Measurements from ENCODE around the gene BCAM. TPM values are rescaled to one million over a fixed set of nuclear protein-coding genes. Genes with fewer than 3 reads are reported as not detected.

The BCAM gene
- total RNA-seq, 1 experiment from 2014 or later: 146 TPM

GRCh38 chr19:44783545-44783944, 25.4 kb upstream of the BCAM start:
- no peak overlapping the region for H3K4me2 ChIP-seq

GRCh38 chr19:44785271-44785670, 23.6 kb upstream of the BCAM start:
- H3K4me3 ChIP-seq: no peak overlapping the region
- BruUV-seq (replicated peaks): no TSS peak
- no peak overlapping the region for H3K4me2 ChIP-seq
- H3K79me2 ChIP-seq (ENCODE audit: low read depth): peaks cover 22% of the 10 kb centered on the region
- ChIA-PET POLR2A (ENCODE audit: unreplicated experiment) (interaction anchor here (0.7 kb wide), 1 partner anchor 8 kb away, joined by 3 read pairs; no protein-coding TSS in a partner anchor), CTCF (interaction anchor here (0.6 to 1.1 kb wide), 2 partner anchors 11 to 61 kb away, joined by 3 to 6 read pairs; no protein-coding TSS in a partner anchor)
- H3K9me2 ChIP-seq (ENCODE audit: insufficient read depth): no peaks in the 10 kb centered on the region
- peaks cover 15% of the 10 kb centered on the region for H3K4me1 ChIP-seq (replicated peaks; ENCODE audit: insufficient read depth)
- intact Hi-C loops (cut with micrococcal nuclease; ENCODE audit: unreplicated experiment): loop anchor here (2.0 kb wide), 1 partner anchor 60 kb away; no protein-coding TSS in a partner anchor
- no peak overlapping the region for H3K27ac ChIP-seq
- H3F3A ChIP-seq (ENCODE audit: insufficient read depth, low read depth): peaks cover 47% of the 10 kb centered on the region
- no peaks in the 10 kb centered on the region for H3K9me3 ChIP-seq (ENCODE audit: insufficient read depth, low read depth)
- H4K20me1 ChIP-seq (ENCODE audit: insufficient read depth): peaks cover 16% of the 10 kb centered on the region
- H3K27me3 ChIP-seq (ENCODE audit: insufficient read depth, low read depth): no peaks in the 10 kb centered on the region
- TF ChIP-seq EZH2 (IDR thresholded peaks at IDR 0.05; ENCODE audit: low read depth) (no peak), CTCF (conservative IDR thresholded peaks at IDR 0.05) (no peak)
- H2AFZ ChIP-seq: no peak overlapping the region
- H3K36me3 ChIP-seq (ENCODE audit: low read depth): peaks cover 64% of the 10 kb centered on the region; the same call in 1 of the 2 replicates
- no peak for DNase-seq

More at GRCh38 chr19:44783545-44783944, 25.4 kb upstream of the BCAM start:
- no peak overlapping the region for H3K27ac ChIP-seq
- H3F3A ChIP-seq (ENCODE audit: insufficient read depth, low read depth): peaks cover 62% of the 10 kb centered on the region
- H3K4me3 ChIP-seq: no peak overlapping the region
- intact Hi-C loops (cut with micrococcal nuclease; ENCODE audit: unreplicated experiment): loop anchor here (5.0 kb wide), 1 partner anchor 274 kb away; no protein-coding TSS in a partner anchor
- ChIA-PET POLR2A (ENCODE audit: unreplicated experiment) (interaction anchor here (0.7 kb wide), 2 partner anchors 27 to 371 kb away, joined by 3 to 18 read pairs; no protein-coding TSS in a partner anchor), CTCF (interaction anchor here (0.7 kb wide), 1 partner anchor 61 kb away, joined by 3 read pairs; no protein-coding TSS in a partner anchor)
- peaks cover 32% of the 10 kb centered on the region for H3K4me1 ChIP-seq (replicated peaks; ENCODE audit: insufficient read depth)
- H3K36me3 ChIP-seq (ENCODE audit: low read depth): peaks cover 59% of the 10 kb centered on the region; the same call in 1 of the 2 replicates
- BruUV-seq (replicated peaks): no TSS peak
- no peaks in the 10 kb centered on the region for H3K9me2 ChIP-seq (ENCODE audit: insufficient read depth)
- peaks cover 19% of the 10 kb centered on the region for H4K20me1 ChIP-seq (ENCODE audit: insufficient read depth)
- H3K79me2 ChIP-seq (ENCODE audit: low read depth): peaks cover 40% of the 10 kb centered on the region
- TF ChIP-seq CTCF (conservative IDR thresholded peaks at IDR 0.05) (no peak), EZH2 (IDR thresholded peaks at IDR 0.05; ENCODE audit: low read depth) (no peak)
- no peak for DNase-seq
- H2AFZ ChIP-seq: no peak overlapping the region
- no peaks in the 10 kb centered on the region for H3K9me3 ChIP-seq (ENCODE audit: insufficient read depth, low read depth)
- H3K27me3 ChIP-seq (ENCODE audit: insufficient read depth, low read depth): no peaks in the 10 kb centered on the region

GRCh38 chr19:44785993-44786392, 22.9 kb upstream of the BCAM start:
- intact Hi-C loops (cut with micrococcal nuclease; ENCODE audit: unreplicated experiment): loop anchor here (2.0 kb wide), 1 partner anchor 59 kb away; no protein-coding TSS in a partner anchor
- CTCF ChIA-PET: interaction anchor here (0.6 kb wide), 2 partner anchors 20 to 58 kb away, joined by 3 read pairs; no protein-coding TSS in a partner anchor

More at GRCh38 chr19:44785993-44786392, 22.9 kb upstream of the BCAM start:
- peak in 1 of 2 experiments; percentile 54 for DNase-seq
- BruUV-seq (replicated peaks): no TSS peak
- Histone ChIP-seq H3K4me3 (no peak overlapping the region), H2AFZ (no peak overlapping the region), H3F3A (ENCODE audit: insufficient read depth, low read depth) (peaks cover 44% of the 10 kb centered on the region), H4K20me1 (ENCODE audit: insufficient read depth) (peaks cover 17% of the 10 kb centered on the region), H3K9me2 (ENCODE audit: insufficient read depth) (no peaks in the 10 kb centered on the region), H3K4me1 (replicated peaks; ENCODE audit: insufficient read depth) (peaks cover 8% of the 10 kb centered on the region; the same call in 1 of the 2 replicates), H3K27me3 (ENCODE audit: insufficient read depth, low read depth) (no peaks in the 10 kb centered on the region), H3K79me2 (ENCODE audit: low read depth) (peaks cover 15% of the 10 kb centered on the region), H3K4me2 (no peak overlapping the region), H3K9me3 (ENCODE audit: insufficient read depth, low read depth) (no peaks in the 10 kb centered on the region), H3K36me3 (ENCODE audit: low read depth) (peaks cover 64% of the 10 kb centered on the region), H3K27ac (no peak overlapping the region)
- TF ChIP-seq EZH2 (IDR thresholded peaks at IDR 0.05; ENCODE audit: low read depth): no peak
- TF ChIP-seq CTCF (conservative IDR thresholded peaks at IDR 0.05): no peak
- POLR2A ChIA-PET (ENCODE audit: unreplicated experiment): no interaction called here
